IPS DF 4.7 (cell line): ENCODE results near the gene GGA1.
"Not testable (repeated sequence)": the region's sequence is repeated elsewhere in the genome, so short reads cannot be mapped to it uniquely, and the experiment has no call there.

Experiments used
- DNase-seq: peaks from one replicate; pipeline ENCODE4 v3.0.0-alpha.2; 2013; ENCODE audit warnings: low spot score; ENCODE audit errors: extremely low read depth

The GGA1 gene

GRCh38 chr22:37650463-37651136 is 42.0 kb downstream of the GGA1 start:
- DNase-seq: no peak

DNA sequence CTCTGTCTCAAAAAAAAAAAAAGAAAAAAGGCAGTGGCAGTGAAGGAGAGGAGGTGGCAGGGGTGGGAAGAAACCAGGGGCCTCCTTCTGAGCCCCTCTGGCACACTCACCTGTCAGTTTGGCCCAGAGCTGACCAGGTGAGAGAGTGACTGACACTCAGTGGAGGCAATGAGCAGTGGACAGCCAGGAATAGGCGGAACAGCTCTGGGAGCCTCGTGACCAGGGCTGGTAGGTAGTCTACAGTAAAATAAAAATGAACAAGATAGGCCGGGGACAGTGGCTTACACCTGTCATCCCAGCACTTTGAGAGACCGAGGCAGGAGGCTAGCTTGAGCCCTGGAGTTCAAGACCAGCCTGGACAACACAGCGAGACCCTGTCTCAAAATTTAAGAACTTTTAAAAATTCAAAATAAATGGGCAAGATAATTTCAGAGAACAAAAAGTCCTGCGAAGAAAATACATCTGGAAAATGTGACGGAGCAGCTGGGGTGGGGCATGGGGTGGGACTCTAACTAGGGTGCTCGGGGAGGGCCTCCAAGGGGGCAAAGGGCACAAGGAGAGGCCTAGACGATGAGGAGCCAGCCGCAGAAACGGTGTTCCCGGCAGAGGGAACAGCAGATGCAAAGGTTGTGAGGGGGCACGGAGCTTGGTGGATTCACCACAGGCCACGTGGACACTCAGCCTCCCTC is 46.1 kb downstream of the GGA1 start:
- DNase-seq: no peak

DNA sequence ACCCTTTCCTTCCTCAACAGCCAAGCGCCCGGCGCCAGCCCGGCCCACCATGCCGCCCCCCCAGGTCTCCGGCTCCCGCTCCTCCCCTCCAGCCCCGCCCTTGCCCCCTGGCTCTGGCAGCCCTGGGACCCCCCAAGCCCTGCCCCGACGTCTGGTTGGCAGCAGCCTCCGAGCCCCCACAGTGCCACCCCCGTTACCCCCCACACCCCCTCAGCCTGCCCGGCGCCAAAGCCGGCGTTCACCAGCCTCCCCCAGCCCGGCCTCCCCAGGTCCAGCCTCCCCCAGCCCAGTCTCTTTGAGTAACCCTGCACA is 46.6 kb downstream of the GGA1 start:
- DNase-seq: no peak

- DNase-seq: not testable (repeated sequence)
These were observed 47.9 kb downstream of the GGA1 start for GRCh38 chr22:37656583-37656982.

GRCh38 chr22:37657590-37658132 is 49.0 kb downstream of the GGA1 start:
- no peak for DNase-seq

DNA sequence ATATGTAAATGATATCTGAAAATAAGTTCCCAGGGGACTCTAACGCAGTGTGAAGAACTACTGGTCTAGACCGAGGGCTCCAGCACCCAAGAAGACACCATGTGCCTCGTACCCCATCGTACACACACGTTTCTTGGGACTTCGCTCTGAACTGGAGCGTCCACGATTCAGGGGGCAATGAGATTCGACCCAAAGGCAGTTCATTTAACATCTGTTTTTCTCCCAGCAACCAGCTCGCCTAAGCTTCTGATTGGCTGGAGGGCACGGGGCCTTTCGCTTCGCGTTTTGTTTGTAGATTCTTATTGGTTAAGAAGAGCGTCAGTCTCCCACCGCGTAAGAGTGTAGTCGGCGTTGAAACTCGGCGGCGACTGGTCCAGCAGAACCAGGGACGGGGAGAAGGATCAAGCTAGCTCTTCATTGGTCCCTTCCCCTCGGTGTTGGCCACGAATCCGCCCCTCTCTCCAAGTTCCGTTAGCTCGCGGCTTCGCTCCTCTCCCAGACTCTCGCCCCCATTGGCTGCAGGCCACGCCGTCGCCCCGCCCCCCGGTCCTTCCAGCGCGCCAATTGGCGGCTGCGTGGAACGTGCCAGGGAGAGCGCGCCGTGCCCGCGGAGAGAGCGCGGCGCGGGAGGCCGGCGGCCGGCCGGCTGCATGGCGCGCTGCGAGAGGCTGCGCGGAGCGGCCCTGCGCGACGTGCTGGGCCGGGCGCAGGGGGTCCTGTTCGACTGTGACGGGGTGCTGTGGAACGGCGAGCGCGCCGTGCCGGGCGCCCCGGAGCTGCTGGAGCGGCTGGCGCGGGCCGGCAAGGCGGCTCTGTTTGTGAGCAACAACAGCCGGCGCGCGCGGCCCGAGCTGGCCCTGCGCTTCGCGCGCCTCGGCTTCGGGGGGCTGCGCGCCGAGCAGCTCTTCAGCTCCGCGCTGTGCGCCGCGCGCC is 49.8 kb downstream of the GGA1 start, which contains the start of gene PDXP:
TSS of gene PDXP (plus strand) at position 591 of the 933 bp plus-strand sequence. CDS start at position 651, 60 bp downstream.
- peak; percentile 98 for DNase-seq

- DNase-seq: no peak
These were observed 50.6 kb downstream of the GGA1 start for GRCh38 chr22:37659066-37659896.

DNA sequence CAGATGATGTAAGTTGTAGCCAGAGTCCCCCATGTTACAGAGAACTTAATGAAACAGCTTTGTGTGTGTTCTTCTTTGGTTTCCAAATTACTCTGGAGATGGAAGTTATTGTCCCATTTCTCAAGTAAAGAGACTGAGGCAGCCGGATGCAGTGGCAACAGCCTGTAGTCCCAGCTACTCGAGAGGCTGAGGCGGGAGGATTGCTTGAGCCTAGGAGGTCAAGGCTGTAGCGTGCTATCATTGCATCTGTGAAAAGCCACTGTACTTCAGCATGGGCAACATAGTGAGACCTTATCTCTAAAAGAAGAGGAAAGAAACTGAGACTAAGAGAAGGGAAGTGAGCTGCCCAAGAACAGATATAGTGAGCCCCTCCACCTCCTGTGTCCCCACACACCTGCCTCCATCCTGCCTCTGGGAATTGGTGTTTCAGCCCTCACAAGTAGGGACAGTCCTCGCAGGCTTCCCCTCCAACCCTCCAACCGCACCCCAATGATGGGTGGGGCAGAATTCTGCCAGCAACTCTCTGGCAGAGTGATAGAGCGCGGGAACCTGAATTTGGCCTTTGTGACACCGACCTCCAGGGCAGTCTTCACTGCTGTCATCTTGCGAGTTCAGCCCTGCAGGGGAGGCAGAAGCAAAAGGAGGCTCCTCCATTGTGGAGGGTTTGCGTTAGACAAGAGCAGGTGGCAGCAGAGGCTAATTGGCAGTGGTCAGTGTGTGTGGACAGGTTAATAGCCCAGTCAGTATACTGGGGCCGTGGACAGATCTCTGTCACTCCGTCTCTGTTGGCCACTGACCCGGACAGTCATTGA is 51.5 kb downstream of the GGA1 start:
- DNase-seq: no peak

DNA sequence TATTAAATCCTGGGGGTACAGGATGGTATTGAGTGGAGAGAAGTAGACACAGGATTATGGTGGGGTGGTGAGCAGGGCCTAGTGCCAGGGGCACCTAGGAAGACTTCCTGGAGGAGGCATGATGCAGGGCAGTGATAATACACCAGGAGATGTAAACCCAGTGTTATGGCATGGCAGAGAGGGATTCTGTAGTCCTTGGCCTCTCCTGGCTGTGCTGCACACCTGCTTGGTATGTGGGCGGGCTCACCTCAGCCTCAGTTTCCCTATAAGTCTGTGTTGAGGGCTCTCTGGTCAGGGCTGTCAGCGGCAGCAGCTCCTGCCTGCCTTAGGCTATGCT is 52.0 kb downstream of the GGA1 start:
- no peak for DNase-seq

DNA sequence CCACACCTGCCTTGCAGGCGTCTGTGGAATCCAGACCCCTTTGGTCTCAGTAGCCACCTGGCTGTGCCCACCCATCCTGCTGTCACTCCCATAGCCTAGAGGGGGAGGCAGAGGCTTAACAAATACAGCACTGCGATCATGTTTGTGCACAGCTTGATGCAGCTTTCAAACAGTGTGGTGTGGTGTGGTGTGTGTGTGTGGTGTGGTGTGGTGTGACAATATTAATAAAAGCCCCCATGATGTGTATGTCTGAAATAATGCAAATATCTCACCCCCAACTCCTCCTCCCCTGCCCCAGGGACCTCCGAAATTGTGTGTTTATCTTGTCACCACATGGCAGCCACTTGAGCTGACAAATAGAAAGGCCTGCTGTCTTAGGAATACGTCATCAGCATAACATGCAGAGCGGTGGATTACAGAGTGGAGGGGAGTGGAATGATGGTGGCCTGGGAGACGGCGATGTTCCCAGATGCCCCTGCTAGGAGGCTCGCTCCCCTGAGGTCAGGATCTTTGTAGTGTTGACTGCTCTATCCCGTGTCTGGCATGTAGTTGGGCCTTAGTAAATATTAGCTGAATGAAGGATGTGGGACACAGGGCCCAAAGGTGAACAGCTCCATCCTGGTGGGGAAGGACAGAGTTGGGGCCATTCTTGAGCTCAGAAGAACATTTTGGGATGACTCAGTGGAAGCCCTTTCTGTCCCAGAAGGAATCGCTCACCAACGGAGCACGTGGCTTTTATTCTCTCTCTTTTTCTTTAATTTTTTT is 52.7 kb downstream of the GGA1 start:
- no peak for DNase-seq

DNA sequence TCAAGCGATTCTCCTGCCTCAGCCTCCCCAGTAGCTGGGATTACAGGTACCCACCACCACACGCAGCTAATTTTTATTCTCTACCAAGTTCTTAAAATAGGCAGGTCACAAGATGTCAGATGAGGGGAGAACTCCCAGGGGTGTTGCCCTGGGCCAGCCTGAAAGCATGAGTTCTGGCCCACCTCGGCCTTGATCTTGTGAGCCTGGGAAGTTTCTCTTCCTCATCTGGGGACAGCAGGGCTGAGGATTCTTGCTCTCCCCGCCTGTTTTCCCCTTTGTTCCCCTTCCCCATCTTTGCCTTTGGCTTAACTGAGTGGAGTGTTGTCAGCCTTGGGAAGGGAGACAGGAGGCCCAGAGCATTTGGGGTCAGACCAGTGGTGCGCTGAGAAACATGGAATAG is 53.4 kb downstream of the GGA1 start:
- DNase-seq: no peak

- DNase-seq: no peak
These were observed 55.0 kb downstream of the GGA1 start for GRCh38 chr22:37663521-37664140.

- DNase-seq: no peak
These were observed 55.8 kb downstream of the GGA1 start for GRCh38 chr22:37664249-37665101.

DNA sequence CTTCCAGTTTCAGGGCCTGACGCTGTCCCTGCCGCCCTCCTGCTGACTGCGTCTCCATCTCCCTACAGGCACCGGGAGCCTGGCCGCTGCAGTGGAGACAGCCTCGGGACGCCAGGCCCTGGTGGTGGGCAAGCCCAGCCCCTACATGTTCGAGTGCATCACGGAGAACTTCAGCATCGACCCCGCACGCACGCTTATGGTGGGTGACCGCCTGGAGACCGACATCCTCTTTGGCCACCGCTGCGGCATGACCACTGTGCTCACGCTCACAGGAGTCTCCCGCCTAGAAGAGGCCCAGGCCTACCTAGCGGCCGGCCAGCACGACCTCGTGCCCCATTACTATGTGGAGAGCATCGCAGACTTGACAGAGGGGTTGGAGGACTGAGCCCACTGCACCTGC is 56.9 kb downstream of the GGA1 start:
- DNase-seq: no peak

DNA sequence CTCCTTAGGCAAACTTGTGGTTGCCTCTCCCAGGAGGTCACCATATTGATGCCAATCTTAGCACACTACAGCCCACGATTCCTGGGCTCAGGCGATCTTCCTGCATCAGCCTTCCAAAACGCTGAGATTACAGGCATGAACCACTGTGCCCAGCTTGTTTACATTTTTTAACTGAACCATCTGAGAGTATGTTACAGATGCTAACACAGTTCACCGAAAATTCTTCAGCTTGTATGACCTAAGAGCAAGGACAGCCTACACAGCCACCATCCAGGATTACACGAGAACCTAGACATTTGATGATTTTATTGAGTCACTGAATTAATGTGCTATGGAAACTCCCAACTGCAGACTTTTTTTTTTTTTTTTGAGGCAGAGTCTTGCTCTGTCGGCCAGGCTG is 61.0 kb downstream of the GGA1 start:
- no peak for DNase-seq

GRCh38 chr22:37672206-37672919 is 63.7 kb downstream of the GGA1 start:
- DNase-seq: no peak

- no peak for DNase-seq
These were observed 64.4 kb downstream of the GGA1 start for GRCh38 chr22:37672920-37673455.
